Esophagus muscularis mucosa (tissue), 4 donors: ENCODE results near the gene DYNLL1. TPM values are rescaled to one million over a fixed set of nuclear protein-coding genes. Genes with fewer than 3 reads are reported as not detected.
"Not testable (repeated sequence)": the region's sequence is repeated elsewhere in the genome, so short reads cannot be mapped to it uniquely, and the experiment has no call there.

Experiments used
- DNase-seq: peaks from one replicate; pipeline ENCODE4 v3.0.0-alpha.2; 2017; ENCODE audit errors: extremely low spot score
- H3K27ac ChIP-seq, 4 donors: fragments of 200-600 bp; sonication (generic); replicated peaks in 1 of 4; 1 replicate in 3 of 4; 2 replicates in 1 of 4; pipeline ENCODE4 v1.5.1; 2016 to 2019; ENCODE audit warnings: mild to moderate bottlenecking in 1 of 4
- H3K27me3 ChIP-seq, 4 donors: fragments of 200-600 bp; sonication (generic); one replicate each; pipeline versions ENCODE4 v1.5.1 to v1.6.0; 2016 to 2019
- H3K36me3 ChIP-seq, 4 donors: fragments of 200-600 bp; sonication (generic); one replicate each; pipeline ENCODE4 v1.5.1; 2016 to 2019
- H3K4me1 ChIP-seq, 4 donors: fragments of 200-600 bp; sonication (generic); one replicate each; pipeline ENCODE4 v1.5.1; 2016 to 2019
- H3K4me3 ChIP-seq, 4 donors: fragments of 200-600 bp; sonication (generic); 1 replicate in 2 of 4; 2 replicates in 2 of 4; pipeline ENCODE4 v1.5.1; 2016 to 2019; ENCODE audit warnings: mild to moderate bottlenecking in 4 of 4, moderate library complexity in 1 of 4
- H3K9me3 ChIP-seq, 4 donors: fragments of 200-600 bp; sonication (generic); 1 replicate in 3 of 4; 2 replicates in 1 of 4; pipeline ENCODE4 v1.5.1; 2016 to 2019
- CTCF ChIP-seq, 3 experiments: fragments of 200-600 bp in 2 of 3; fragments of 450-650 bp in 1 of 3; sonication (generic) in 2 of 3; IDR thresholded peaks; one replicate each; pipeline ENCODE4 v1.5.1; 2017 to 2019; ENCODE audit warnings: antibody characterized with exemption in 3 of 3, mild to moderate bottlenecking in 2 of 3, moderate library complexity in 1 of 3
- EP300 ChIP-seq: sonication (generic); formaldehyde crosslinking; IDR thresholded peaks from one replicate; pipeline ENCODE4 v1.6.1; 2017; ENCODE audit warnings: antibody characterized with exemption
- POLR2A ChIP-seq: fragments of 450-650 bp; IDR thresholded peaks from one replicate; pipeline ENCODE4 v1.6.1; 2017; ENCODE audit warnings: antibody characterized with exemption, moderate library complexity, mild to moderate bottlenecking, low read depth
- POLR2AphosphoS5 ChIP-seq, 2 donors: sonication (generic); formaldehyde crosslinking; IDR thresholded peaks; one replicate each; pipeline ENCODE4 v1.6.1; 2017; ENCODE audit warnings: antibody characterized with exemption in 2 of 2
- WGBS: methylation state at CpG from one replicate; pipeline ENCODE4 v1.1.5; 2018; 5-methylcytosine and 5-hydroxymethylcytosine counted together
- intact Hi-C: fragments of 100-400 bp; cut with DNase I; formaldehyde crosslinking; loops from one replicate; pipeline ENCODE4 v1.15.1; 2023
- total RNA-seq, 4 donors: library from RNA; depleted of rRNA; stranded (reverse); fragments of >200 nt; gene quantifications; one replicate each; pipeline versions ENCODE4 v1.1.0 to v1.2.1, GENCODE V29; 2016

The DYNLL1 gene
- total RNA-seq, 4 donors from 2014 or later: 229 to 289 (median 269) TPM

GRCh38 chr12:120479458-120479857, 16.5 kb upstream of the DYNLL1 start:
- intact Hi-C loops: no loop called here
- 95% methylated on average over 1 of the region's 1 CpG for WGBS
- H3K36me3 ChIP-seq: peaks cover 0 to 13% (median 4%) of the 10 kb centered on the region in 4 donors

DNA sequence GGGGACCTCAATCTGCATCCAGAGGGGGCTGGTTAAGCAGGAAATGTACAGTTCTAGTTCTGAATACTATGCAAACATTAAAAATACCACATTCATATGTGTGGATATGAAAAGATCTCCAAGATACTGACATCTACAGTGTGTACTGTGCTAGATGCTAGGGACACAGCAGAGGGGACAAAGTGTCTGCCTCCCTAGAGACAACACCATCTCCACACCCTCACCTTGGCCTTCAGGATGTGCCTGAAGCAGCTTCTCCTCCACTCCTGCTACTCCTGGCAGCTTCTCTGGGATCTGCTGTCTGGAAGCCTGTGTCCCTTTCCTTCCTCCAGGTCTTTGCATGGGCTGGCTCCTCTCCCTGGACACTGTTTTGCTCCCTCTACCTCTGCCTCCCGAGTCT, 15.7 kb upstream of the DYNLL1 start:
- 79% methylated on average over 1 of the region's 1 CpG for WGBS
- Histone ChIP-seq H3K4me3 (no peak overlapping the region), H3K9me3 (no peaks in the 10 kb centered on the region), H3K27ac (no peak overlapping the region), H3K36me3 (peaks cover 0 to 13% (median 4%) of the 10 kb centered on the region in 4 donors), H3K4me1 (no peaks in the 10 kb centered on the region), H3K27me3 (no peaks in the 10 kb centered on the region)
- intact Hi-C loops: no loop called here
- DNase-seq: no peak
- no peak for TF ChIP-seq CTCF (IDR thresholded peaks at IDR 0.05)
- TF ChIP-seq POLR2A: no peak
- no peak for TF ChIP-seq POLR2AphosphoS5 (IDR thresholded peaks at IDR 0.05)
- TF ChIP-seq EP300: no peak

More at GRCh38 chr12:120479458-120479857, 16.5 kb upstream of the DYNLL1 start:
- Histone ChIP-seq H3K27ac (no peak overlapping the region), H3K27me3 (no peaks in the 10 kb centered on the region), H3K4me3 (no peak overlapping the region), H3K9me3 (no peaks in the 10 kb centered on the region), H3K4me1 (no peaks in the 10 kb centered on the region)
- DNase-seq: no peak
- TF ChIP-seq POLR2A (no peak), POLR2AphosphoS5 (IDR thresholded peaks at IDR 0.05) (no peak), EP300 (no peak), CTCF (IDR thresholded peaks at IDR 0.05) (no peak)

DNA sequence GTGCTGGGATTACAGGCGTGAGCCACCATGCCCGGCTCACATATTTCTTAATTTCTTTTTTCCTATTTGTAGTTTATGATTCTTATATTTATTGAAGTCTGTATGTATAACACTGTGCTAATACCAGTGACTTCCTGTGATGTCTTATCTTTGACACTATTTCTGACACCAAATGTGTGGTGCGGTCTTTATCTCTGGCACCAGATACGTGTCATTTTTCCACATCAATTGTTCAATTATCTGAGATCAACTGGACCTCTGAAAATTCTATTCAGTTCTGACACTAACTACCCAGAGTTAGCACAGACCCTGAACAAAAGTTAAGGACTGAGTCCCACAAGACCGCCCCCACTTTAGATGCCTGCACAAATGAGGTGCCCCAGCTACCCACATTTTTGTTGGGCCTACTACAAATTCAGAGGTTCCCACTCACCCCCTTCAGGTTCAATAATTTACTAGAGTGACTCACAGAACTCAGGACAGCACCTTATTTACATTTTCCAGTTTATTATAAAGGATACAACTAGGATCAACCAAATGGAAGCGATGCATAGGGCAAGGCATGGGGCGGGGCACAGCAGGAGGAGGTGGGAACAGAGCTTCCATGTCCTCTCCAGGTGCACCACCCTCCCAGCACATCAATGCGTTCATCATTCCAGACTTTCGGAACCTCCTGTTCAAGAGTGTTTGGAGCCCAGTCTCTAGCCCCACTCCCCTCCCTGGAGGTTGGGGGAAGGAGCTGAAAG, 14.7 kb upstream of the DYNLL1 start:
- no peak for DNase-seq
- H3K4me3 ChIP-seq: no peak overlapping the region
- H3K4me1 ChIP-seq: no peaks in the 10 kb centered on the region
- H3K36me3 ChIP-seq: peaks cover 0 to 13% (median 4%) of the 10 kb centered on the region in 4 donors
- H3K27me3 ChIP-seq: no peaks in the 10 kb centered on the region
- no peaks in the 10 kb centered on the region for H3K9me3 ChIP-seq
- WGBS: 97% methylated on average over 9 of the region's 9 CpGs
- no peak overlapping the region for H3K27ac ChIP-seq
- no peak for TF ChIP-seq EP300
- TF ChIP-seq POLR2AphosphoS5 (IDR thresholded peaks at IDR 0.05): no peak
- no peak for TF ChIP-seq POLR2A
- intact Hi-C loops: no loop called here

GRCh38 chr12:120483621-120484020, 12.3 kb upstream of the DYNLL1 start:
- Histone ChIP-seq H3K36me3 (peaks cover 0 to 13% (median 4%) of the 10 kb centered on the region in 4 donors), H3K4me1 (peaks cover 0 to 7% (median 0%) of the 10 kb centered on the region in 4 donors), H3K27me3 (no peaks in the 10 kb centered on the region), H3K9me3 (no peaks in the 10 kb centered on the region), H3K4me3 (no peak overlapping the region), H3K27ac (no peak overlapping the region)
- DNase-seq: no peak
- TF ChIP-seq CTCF (IDR thresholded peaks at IDR 0.05) (no peak), POLR2A (no peak), EP300 (no peak), POLR2AphosphoS5 (IDR thresholded peaks at IDR 0.05) (no peak)
- WGBS: 100% methylated on average over 1 of the region's 1 CpG
- intact Hi-C loops: no loop called here

DNA sequence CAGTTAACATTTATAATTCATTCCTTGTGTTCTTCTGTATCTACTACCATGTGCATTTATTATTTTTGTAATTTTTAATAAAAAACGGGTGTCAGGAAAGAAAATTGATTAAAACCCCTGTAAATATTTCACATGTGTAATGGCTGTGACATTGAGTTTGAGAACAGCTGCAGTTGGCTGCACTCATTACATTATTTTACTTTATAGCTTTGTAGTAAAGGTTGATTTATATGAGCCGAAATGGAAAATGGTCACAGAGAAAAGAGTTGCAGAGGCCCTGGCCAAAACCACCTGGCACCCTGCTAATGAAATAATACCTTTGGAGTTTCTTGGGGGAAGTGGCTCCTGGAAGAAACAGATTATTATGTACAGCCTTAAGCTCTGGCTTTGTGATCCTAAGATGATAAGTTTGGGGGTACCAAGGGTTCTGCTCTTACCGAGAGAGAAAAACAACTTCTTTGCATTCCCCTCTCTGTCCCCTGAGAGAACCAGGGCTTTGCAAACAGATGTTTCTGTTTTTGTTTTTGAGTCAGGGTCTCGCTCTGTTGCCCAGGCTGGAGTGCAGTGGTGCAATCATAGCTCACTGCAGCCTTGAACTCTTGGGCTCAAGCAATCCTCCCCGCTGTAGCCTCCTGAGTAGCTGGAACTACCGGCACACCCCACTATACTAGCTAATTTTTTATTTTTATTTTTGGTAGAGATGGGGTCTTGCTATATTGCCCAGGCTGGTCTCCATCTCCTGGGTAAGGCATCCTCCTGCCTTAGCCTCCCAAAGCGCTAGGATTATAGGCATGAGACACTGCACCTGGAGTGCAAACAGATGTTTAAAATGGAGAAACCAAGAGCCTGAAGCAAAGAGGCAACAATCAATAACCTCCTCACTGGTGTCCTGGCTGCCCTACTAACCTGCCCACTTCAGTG, 9.7 kb upstream of the DYNLL1 start:
- intact Hi-C loops: no loop called here

DNA sequence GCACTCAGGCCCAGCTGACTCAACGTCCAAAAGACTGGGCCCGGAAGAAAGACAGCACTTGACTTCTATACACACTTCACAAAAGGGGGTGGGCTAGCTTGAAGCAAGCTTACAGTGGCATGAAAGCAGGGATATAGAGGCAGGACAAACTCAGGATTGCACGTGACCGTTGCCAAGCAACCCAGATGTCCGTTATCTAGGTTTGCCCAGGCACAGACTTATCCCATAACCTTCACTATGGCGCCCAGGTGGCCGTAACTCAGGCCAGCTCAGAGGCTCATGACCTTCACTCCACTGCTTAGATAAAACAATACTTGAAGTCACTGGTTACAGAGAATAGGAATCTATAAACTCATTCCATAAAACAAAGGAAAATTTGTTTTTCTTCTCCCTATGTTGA, 8.4 kb upstream of the DYNLL1 start:
- H3K27ac ChIP-seq, H3K27me3 ChIP-seq, H3K4me3 ChIP-seq, intact Hi-C loops, DNase-seq, H3K9me3 ChIP-seq: not testable (repeated sequence)
- 78% methylated on average over 7 of the region's 7 CpGs for whole genome bisulfite sequencing
- peaks cover 0 to 14% (median 5%) of the 10 kb centered on the region in 4 donors for H3K36me3 ChIP-seq
- peaks cover 0 to 15% (median 1%) of the 10 kb centered on the region in 4 donors for H3K4me1 ChIP-seq

More for the DNA sequence above, 9.7 kb upstream of the DYNLL1 start:
- peaks cover 0 to 15% (median 1%) of the 10 kb centered on the region in 4 donors for H3K4me1 ChIP-seq
- WGBS: 84% methylated on average over 7 of the region's 7 CpGs
- H3K27ac ChIP-seq: no peak overlapping the region
- H3K36me3 ChIP-seq: peaks cover 0 to 18% (median 6%) of the 10 kb centered on the region in 4 donors
- TF ChIP-seq POLR2A (no peak), EP300 (no peak), POLR2AphosphoS5 (IDR thresholded peaks at IDR 0.05) (no peak), CTCF (IDR thresholded peaks at IDR 0.05) (no peak)
- no peak for DNase-seq
- no peaks in the 10 kb centered on the region for H3K27me3 ChIP-seq
- H3K9me3 ChIP-seq: no peaks in the 10 kb centered on the region
- no peak overlapping the region for H3K4me3 ChIP-seq
